Measurements from ENCODE around the gene TMEM270. TPM values are rescaled to one million over a fixed set of nuclear protein-coding genes. Genes with fewer than 3 reads are reported as not detected.
"Not testable (repeated sequence)": the region's sequence is repeated elsewhere in the genome, so short reads cannot be mapped to it uniquely, and the experiment has no call there.

The TMEM270 gene, protein sequence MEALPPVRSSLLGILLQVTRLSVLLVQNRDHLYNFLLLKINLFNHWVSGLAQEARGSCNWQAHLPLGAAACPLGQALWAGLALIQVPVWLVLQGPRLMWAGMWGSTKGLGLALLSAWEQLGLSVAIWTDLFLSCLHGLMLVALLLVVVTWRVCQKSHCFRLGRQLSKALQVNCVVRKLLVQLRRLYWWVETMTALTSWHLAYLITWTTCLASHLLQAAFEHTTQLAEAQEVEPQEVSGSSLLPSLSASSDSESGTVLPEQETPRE
- not detected in 2 replicates for total RNA-seq (2014; rRNA removed; shearing (Covaris generic))

DNA sequence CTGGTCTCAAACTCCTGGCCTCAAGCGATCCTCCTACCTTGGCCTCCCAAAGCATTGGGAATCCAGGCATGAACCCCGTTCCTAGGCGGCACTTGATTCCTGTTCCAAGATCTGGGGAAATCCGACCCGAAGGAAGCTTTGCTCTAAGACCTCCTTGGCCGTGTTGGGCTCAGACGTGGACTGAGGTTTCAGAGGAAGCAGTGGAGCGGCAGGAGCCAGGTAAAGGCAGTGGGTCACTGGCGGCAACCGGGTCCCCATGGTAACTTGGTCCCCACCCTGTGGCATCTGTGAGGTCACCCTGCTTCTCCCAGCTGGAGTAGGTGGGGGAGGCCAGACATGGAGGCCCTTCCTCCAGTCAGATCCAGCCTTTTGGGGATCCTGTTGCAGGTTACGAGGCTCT lies at the start of gene TMEM270:
Gene TMEM270 (plus strand): TSS at position 301 of the 400 bp plus-strand sequence. CDS start 36 bp downstream, at position 337.
- in situ Hi-C loops (cut with HindIII; ENCODE audit: low sequenced_read_pairs), result loop anchor here (25.0 kb wide), 1 partner anchor 151 kb away; no protein-coding TSS in a partner anchor
- DNase-seq (ENCODE audit: low spot score), result no peak

DNA sequence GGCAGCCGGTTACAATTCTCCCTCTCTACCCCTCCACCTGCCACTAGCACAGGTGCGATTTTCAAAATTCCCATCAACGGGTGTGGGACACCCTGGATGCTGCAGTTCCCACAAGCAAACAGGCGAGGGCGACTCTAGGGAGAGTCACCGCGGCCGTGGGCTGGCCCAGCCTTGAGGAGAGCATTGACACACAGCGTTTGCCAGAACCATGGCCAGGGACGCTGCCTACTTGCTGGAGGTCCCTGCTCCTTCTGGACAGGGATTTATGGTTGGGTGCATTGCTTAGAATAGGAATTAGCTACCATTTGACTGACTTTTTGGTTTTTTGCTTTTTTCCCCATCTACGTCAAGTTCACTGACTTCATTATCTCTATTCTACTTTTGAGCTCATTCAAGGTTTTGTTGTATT lies 49.2 kb upstream of the TMEM270 start:
- peak; percentile 54 for DNase-seq (ENCODE audit: low spot score)
- in situ Hi-C loops (cut with HindIII; ENCODE audit: low sequenced_read_pairs), result no loop called here

DNA sequence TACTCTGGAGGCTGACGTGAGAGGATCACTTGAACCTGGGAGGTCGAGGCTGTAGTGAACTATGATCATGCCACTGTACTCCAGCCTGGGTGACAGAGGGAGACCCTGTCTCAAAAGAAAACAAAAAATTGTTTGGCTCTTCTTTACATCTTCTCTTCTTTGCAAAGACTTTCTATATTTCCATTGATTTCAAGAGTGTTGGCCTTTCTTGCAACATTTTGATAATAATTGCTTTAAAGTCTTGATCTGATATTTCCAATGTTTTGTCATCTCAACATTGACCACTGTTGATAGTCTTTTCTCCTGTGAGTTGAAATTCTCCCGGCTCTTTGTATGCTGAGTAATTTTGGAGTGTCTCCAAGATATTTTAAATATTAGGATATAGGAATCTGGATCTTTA lies 48.0 kb upstream of the TMEM270 start:
- no peak for DNase-seq (ENCODE audit: low spot score)
- in situ Hi-C loops (cut with HindIII; ENCODE audit: low sequenced_read_pairs), result no loop called here

DNA sequence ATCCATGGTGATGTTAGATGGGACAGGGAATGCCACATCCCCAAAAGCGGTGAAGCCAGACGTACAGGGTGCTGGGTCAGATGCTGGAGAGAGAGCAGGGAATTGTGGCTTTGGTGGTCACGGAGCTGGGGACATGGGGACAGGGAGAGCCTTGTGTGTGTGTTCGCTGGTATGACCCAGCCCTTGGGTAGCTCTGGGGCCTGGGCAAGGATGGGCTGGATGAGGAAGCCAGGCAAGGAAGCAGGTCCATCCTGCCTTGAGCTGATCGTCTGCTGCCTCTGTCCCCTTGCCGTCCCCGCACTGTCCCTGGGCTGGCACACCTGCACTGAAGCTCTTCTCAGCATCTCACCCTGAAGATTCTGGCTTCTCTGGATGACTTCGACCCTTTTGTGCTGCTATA lies 45.5 kb upstream of the TMEM270 start:
- DNase-seq (ENCODE audit: low spot score), result no peak
- in situ Hi-C loops (cut with HindIII; ENCODE audit: low sequenced_read_pairs), result no loop called here

DNA sequence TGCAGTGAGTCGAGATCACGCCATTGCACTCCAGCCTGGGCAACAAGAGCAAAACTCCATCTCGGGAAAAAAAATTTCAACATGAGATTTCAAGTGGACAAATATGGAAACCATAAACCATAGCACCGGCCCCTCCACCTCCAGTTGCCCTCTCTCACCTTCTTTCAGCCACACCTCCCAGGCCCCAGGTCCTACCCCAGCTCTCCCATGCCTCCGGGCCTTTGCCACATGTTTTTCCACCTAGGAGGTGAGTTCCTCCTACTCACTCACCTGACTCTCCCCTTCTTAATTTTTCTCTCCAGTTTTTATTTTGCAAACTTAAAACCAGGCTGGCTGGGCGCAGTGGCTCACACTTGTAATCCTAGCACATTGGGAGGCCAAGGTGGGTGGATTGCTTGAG lies 43.8 kb upstream of the TMEM270 start:
- in situ Hi-C loops (cut with HindIII; ENCODE audit: low sequenced_read_pairs), result no loop called here
- no peak for DNase-seq (ENCODE audit: low spot score)

DNA sequence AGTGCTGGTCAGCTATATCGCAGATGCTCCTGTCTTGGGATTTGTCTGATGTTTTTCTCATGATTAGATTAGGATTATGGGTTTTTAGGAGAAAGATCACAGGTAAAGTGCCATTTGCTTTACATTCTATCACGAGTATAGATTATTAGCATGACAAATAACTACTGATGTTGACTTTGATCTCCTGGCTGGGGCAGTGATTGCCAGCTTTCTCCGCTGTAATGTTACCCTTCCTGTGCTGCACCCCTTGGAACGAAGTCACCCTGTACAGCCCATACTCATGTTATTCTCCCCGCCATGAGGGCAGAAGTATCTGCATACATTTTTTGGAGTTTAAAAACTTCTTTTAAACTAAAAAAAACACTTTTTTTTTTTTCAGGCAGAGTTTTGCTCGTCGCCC lies 40.9 kb upstream of the TMEM270 start:
- DNase-seq (ENCODE audit: low spot score), result no peak
- in situ Hi-C loops (cut with HindIII; ENCODE audit: low sequenced_read_pairs), result no loop called here

DNA sequence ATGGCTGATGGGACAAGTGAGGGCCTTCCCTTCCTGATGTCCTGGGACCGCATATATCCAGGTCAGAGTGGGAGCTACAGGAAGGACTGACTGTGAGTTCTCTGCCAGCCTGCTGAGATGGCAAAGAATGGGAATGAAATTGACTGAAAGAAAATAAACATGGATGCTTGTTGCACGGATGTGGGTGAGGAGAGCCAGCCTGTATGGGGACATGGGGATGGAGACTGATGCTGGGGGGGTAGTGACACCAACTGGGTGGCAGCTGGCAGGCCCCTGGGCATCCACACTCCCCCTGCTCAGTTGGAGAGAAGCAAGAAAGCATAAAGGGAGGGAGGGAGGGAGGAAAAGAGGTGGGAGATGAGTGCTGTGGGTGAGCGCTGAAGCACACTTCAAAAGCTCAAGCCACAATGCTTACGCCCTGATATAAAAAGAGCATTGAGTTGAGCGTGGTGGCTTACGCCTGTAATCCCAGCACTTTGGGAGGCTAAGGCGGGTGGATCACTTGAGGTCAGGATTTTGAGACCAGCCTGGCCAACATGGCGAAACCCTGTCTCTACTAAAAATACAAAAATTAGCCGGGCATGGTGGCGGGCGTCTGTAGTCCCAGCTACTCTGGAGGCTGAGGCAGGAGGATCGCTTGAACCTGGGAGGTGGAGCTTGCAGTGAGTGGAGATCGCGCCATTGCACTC lies 39.2 kb upstream of the TMEM270 start:
- in situ Hi-C loops (cut with HindIII; ENCODE audit: low sequenced_read_pairs); DNase-seq (ENCODE audit: low spot score): not testable (repeated sequence)

DNA sequence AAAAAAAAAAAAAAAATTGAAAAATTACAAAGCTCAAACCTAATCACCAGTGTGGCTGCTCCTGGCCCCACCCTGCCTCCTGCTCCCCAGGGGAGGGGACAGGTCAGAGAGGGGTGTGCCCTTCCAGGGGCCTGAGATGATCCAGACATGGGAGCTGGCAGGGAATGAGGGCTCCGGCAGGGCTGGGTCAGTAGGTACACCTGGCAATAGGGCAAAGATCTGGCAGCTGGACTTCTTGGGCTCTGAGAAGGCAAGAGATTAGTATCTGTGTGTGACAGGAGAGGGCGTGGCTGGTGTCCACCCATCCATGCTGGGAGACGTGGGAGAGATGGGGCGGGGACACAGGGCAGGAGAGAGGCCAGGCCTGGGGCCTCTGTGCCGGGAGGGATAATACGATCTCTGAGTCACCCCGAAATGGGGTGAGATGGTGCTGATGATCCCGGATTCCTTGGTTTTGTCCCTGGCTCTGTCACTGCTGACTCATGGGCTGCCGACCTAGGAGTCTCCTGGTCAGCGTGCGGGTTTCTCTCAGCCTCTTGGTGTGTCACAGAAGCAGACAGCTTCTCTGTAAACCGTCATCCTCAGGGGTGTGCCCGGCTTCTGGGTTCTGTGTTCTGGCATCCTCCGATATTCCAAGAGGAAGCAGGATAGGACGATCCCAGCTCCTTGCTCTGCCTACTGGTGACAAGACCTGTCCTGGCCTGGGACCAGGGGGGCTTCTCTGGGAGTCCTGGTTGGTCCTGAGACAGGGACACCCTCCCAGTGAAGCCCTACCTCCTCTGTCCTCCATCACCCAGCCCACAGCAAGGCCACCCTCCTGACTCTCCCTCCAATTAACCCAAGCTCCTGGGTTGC lies 38.4 kb upstream of the TMEM270 start:
- DNase-seq (ENCODE audit: low spot score), result peak; percentile 49
- in situ Hi-C loops (cut with HindIII; ENCODE audit: low sequenced_read_pairs), result no loop called here

DNA sequence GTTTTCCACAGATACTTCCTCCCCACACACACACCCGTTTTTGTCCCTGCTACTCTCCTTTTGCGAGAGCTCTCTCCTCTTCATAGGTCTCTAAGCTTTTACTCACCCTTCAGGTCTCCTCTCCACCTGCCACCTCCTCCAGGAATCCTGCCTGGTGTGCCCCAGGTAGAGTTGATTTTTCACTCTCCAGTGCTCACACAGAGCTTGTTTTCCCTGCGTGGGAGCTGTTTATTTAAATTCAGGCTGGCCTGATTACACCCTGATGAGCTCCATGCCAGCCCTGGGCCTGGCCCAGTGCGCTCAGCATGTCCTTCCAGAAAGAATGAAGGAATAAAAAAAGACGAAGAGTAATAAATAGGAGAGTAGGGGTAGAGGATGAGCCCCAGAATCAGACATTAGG lies 37.7 kb upstream of the TMEM270 start:
- in situ Hi-C loops (cut with HindIII; ENCODE audit: low sequenced_read_pairs), result no loop called here
- DNase-seq (ENCODE audit: low spot score), result peak; percentile 56

DNA sequence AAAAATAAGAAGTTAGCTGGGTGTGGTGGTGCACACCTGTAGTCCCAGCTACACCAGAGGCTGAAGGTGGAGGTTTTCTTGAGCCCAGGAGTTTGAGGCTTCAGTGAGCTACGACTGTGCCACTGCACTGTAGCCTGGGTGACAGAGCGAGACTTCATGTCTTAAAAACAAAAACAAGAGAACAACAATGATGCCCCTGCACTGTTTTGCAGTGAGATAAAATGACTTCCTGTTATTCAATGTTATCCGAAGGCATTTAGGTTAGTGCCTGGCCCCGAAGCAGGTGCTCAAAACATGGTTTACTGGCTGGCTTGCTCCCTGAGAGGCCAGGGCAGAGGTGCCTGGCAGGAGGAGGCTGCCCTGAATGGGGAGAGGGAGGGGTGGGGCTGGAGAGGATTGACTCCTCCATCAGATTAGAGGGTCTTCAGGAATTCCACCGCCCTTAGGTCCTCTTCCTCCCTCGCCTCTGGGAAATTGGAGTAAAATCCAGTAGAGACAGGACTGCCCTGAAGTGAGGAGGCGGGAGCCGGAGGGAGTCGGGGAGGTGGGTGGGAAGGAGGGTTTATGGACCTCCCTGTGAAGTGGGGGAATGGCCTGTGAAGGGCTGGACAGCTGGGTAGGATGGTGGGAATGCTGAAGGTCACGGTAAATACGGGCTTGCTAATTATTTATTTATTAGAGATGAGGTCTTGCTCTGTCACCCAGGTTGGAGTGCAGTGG lies 36.9 kb upstream of the TMEM270 start:
- no peak for DNase-seq (ENCODE audit: low spot score)
- in situ Hi-C loops (cut with HindIII; ENCODE audit: low sequenced_read_pairs), result no loop called here

DNA sequence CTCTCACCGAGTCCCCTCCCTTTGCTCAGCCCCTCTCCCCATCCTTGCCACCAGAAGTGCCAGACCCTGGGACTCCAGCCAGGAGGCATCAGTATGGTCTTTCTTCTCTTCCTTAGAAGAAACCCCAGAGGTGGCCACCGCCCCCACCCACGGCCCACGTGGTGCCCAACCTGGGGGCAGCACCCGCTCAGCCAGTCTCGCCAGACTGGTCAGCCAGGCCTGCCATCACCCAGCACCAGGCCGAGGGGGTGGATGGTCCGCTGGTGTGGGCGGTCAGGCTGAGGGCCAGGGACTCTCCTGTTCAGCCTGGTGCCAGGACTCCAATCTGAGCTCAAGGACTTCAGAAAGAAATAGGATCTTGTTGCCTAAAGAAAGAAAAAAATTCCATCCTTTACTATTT lies 36.0 kb upstream of the TMEM270 start:
- DNase-seq (ENCODE audit: low spot score), result no peak
- in situ Hi-C loops (cut with HindIII; ENCODE audit: low sequenced_read_pairs), result no loop called here

DNA sequence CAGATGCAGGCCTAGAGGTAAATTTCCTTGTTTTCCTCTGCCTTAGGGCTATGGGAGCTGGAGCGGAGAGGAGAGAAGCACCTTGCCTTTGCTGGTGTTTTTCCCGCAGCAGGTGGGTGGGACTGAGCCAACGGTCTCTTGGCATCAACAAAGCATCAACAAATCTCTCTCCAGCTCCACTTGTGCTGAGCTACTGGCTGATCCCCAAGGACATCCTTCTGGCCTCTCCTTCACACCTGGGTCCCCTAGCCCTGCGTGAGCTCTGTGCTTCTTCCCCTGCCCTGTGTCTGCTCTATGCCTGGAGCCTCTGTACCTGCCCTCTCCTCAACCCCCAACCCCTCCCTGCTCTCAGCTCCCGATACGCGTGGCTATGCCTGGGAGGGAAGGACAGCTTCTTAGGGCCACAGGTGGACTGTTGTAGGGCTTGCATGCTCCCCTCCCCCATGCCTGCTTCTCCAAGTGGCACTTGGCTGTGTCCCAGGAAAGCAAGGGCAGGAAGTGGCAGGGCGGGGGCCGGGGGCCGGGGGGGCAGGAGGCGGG lies 33.3 kb upstream of the TMEM270 start:
- peak; percentile 95 for DNase-seq (ENCODE audit: low spot score)
- in situ Hi-C loops (cut with HindIII; ENCODE audit: low sequenced_read_pairs), result no loop called here

DNA sequence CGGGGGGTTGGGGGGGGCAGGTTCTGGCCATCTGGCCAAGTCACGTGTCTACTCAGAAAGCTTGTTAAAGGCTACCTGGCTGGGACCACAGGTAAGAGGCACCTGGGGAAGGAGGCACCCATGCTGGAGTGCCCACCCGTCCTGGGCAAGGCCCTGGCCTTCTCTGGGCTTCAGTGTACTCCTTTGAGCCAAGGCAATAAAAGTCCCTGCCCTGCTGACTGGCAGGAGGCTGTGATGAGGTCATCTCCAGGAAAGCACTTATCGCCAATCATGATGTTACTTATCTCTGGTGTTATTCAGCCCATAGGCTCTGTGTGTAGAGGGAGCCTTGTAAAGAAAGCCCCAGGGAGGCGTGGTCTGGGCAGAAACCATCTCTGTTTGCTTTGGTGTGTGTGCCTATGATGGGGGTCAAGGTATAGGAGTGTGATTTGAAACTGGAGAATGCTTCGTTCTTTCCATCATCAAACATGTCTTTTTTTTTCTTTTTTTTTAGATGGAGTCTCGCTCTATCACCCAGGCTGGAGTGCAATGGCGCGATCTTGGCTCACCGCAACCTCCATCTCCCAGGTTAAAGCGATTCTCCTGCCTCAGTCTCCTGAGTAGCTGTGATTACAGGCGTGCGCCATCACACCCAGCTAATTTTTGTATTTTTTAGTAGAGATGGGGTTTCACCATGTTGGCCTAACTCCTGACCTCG lies 32.7 kb upstream of the TMEM270 start:
- DNase-seq (ENCODE audit: low spot score), result peak; percentile 74
- in situ Hi-C loops (cut with HindIII; ENCODE audit: low sequenced_read_pairs), result no loop called here

DNA sequence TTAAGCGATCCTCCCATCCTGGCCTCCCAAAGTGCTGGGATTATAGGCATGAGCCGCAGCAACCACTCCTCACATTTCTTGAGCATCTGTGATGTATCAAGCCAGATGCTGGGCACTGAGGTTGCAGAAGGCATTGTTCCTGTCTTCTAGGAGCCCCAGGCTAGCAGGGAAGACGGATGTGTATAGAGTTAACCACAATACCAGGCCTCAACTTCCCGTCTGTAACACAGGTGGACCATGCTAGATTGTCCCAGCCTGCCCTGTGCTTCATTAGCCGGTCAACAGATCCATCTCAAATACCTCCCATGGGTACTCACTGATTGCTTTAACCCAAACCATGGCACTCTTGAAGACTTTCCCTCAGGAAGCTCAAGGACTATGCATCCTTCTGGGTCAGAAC lies 32.0 kb upstream of the TMEM270 start:
- in situ Hi-C loops (cut with HindIII; ENCODE audit: low sequenced_read_pairs), result no loop called here

DNA sequence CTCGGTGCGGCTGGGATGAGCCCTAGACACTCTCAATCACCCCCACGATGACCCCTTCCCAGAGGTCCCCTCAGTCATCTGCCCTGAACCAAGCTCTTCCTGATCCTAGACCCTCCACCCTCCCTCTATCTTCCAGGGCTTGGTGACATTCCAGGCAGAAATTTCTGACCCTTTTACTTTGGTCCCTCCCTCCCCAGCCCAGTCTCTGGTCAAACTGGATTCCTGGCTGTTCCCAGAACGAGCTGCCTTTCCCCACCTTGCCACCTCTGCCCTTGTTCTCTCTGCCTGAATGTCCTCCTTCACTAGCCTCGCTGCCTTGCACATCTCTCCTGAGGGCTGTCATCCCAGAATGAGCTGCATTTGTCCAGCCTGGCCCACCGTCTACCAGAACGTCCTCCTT lies 31.5 kb upstream of the TMEM270 start:
- no peak for DNase-seq (ENCODE audit: low spot score)
- in situ Hi-C loops (cut with HindIII; ENCODE audit: low sequenced_read_pairs), result no loop called here

More for the DNA sequence above, 32.0 kb upstream of the TMEM270 start:
- DNase-seq (ENCODE audit: low spot score), result no peak

DNA sequence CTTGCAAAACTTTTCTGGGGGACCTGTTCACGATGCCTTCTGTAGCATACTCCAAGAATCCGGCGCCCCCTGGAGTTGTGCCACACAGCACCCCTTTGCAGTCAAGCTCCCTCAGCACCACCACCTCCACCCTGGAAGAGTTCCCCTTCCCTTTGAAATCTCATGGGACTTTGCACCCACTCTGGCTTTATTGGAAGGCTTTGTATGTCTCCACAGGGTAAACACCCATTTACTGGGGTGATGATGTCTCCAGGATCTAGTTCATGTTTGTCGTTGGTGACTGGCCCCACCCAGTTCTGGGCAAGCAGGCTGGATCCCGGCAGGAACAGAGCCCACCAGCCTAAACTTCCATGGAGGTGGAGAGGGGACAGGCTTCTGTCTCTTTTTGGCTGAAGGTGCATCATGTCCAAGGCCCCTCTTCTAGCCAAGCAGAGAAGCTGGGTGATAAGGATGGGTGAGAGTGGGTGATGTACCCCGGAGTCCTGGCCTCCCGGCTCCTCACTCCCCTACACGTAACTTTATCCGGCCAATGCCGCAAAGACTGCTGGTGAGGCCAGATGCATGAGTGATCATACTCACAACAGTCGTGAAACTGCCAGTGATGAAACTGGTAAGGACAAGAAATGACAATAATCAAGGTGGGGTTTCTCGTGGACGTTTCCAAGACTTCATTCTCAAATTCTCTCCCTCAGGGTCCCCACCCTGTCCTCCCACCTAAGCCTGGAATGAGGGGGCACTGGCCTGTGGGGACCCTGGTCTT lies 30.9 kb upstream of the TMEM270 start:
- in situ Hi-C loops (cut with HindIII; ENCODE audit: low sequenced_read_pairs), result no loop called here
- no peak for DNase-seq (ENCODE audit: low spot score)

DNA sequence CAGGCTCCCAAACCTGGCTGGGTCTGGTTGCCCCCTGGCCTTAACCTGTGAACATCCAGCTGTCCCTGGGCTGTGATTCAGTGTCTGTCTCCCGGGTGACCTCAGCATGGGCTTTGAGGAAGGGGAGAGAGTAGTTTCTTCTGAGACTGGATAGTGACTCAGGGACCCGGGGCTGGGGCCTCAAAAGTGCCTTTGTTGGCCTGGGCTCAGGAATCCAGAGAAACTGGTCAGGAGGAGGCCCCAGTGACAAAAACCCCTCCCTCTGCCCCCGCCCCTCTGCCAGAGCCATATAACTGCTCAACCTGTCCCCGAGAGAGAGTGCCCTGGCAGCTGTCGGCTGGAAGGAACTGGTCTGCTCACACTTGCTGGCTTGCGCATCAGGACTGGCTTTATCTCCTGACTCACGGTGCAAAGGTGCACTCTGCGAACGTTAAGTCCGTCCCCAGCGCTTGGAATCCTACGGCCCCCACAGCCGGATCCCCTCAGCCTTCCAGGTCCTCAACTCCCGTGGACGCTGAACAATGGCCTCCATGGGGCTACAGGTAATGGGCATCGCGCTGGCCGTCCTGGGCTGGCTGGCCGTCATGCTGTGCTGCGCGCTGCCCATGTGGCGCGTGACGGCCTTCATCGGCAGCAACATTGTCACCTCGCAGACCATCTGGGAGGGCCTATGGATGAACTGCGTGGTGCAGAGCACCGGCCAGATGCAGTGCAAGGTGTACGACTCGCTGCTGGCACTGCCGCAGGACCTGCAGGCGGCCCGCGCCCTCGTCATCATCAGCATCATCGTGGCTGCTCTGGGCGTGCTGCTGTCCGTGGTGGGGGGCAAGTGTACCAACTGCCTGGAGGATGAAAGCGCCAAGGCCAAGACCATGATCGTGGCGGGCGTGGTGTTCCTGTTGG lies 30.0 kb upstream of the TMEM270 start, which contains the start of gene CLDN4:
Gene CLDN4 (plus strand): TSS at position 316 of the 903 bp plus-strand sequence. CDS start 206 bp downstream, at position 522.
- in situ Hi-C loops (cut with HindIII; ENCODE audit: low sequenced_read_pairs), result no loop called here
- DNase-seq (ENCODE audit: low spot score), result no peak
